Cardiac muscle cell (in vitro differentiated cells and primary cell): ENCODE results near the gene ERI2. TPM values are rescaled to one million over a fixed set of nuclear protein-coding genes. Genes with fewer than 3 reads are reported as not detected.

ENCODE experiments used
- DNase-seq, 2 donors: peaks; one replicate each; pipeline versions ENCODE4 v3.0.0 to v3.0.0-alpha.2; 2010 to 2017; ENCODE audit warnings: low read depth in 1 of 2, low spot score in 1 of 2
- H3K27ac ChIP-seq: fragments of 200-600 bp; sonication (generic); 2 replicates; pipeline ENCODE4 v1.5.1; 2016
- H3K27me3 ChIP-seq: fragments of 200-600 bp; sonication (generic); 2 replicates; pipeline ENCODE4 v1.6.0; 2016; ENCODE audit warnings: control low read depth
- H3K36me3 ChIP-seq: fragments of 200-600 bp; sonication (generic); 2 replicates; pipeline ENCODE4 v1.5.1; 2016; ENCODE audit warnings: control low read depth
- H3K4me1 ChIP-seq: fragments of 200-600 bp; sonication (generic); 2 replicates; pipeline ENCODE4 v1.8.1; 2017; ENCODE audit warnings: low read depth, mild to moderate bottlenecking, mixed run types
- H3K4me3 ChIP-seq: fragments of 200-600 bp; sonication (generic); 2 replicates; pipeline ENCODE4 v1.5.1; 2016; ENCODE audit warnings: mild to moderate bottlenecking
- H3K9me3 ChIP-seq: fragments of 200-600 bp; sonication (generic); 2 replicates; pipeline ENCODE4 v1.5.1; 2017; ENCODE audit warnings: low read depth, mild to moderate bottlenecking, control low read depth
- polyA plus RNA-seq: library from polyadenylated mRNA; unstranded; fragments of >200 nt; fragmentation: Nextera tagmentation; extraction: Ambion mirVana; gene quantifications from 2 replicates; pipeline ENCODE4 v1.2.1, GENCODE V29; 2016
- total RNA-seq: library from RNA; depleted of rRNA; stranded (reverse); fragments of >200 nt; gene quantifications from 2 replicates; pipeline ENCODE4 v1.2.3, GENCODE V29; 2016
- TF ChIP-seq, protein P1 (sequence below): IDR thresholded peaks from 2 replicates; pipeline ENCODE4 v1.5.1; 2012; ENCODE audit warnings: low read depth, mild to moderate bottlenecking, low read length

Gene ERI2
- total and polyA plus RNA-seq, 2 experiments from 2014 or later, result 18.1 to 28.0 TPM

DNA sequence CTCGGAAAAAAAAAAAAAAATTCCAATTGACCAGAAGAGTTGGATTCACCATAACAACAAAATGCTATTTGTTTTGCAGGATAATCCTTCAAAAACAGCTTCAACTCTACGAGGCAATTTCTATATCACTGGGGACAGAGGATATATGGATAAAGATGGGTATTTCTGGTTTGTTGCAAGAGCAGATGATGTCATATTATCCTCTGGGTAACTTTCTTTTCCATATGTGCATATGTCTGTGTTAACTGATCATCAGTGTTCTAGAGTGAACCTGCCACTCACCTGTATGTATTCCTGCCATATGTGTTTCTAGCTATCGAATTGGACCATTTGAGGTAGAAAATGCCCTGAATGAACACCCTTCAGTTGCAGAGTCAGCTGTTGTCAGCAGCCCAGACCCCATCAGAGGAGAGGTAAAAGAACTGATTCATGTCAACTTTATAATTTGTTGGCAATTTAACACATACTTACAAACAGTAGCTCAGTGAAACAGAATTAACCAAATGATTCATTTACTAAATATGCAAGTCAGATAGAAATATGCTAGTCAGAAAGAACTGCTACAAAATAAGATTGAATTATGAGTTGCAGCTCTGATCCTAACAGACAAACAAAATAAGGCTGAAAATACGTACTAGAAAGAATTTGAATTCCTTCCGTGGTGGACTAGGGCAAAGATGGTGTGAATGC, 14.2 kb downstream of the ERI2 start:
- Histone ChIP-seq H3K27me3 (no peaks in the 10 kb centered on the region), H3K9me3 (no peaks in the 10 kb centered on the region), H3K4me1 (no peaks in the 10 kb centered on the region), H3K4me3 (no peak overlapping the region), H3K36me3 (no peaks in the 10 kb centered on the region), H3K27ac (no peak overlapping the region)
- TF ChIP-seq, protein P1, sequence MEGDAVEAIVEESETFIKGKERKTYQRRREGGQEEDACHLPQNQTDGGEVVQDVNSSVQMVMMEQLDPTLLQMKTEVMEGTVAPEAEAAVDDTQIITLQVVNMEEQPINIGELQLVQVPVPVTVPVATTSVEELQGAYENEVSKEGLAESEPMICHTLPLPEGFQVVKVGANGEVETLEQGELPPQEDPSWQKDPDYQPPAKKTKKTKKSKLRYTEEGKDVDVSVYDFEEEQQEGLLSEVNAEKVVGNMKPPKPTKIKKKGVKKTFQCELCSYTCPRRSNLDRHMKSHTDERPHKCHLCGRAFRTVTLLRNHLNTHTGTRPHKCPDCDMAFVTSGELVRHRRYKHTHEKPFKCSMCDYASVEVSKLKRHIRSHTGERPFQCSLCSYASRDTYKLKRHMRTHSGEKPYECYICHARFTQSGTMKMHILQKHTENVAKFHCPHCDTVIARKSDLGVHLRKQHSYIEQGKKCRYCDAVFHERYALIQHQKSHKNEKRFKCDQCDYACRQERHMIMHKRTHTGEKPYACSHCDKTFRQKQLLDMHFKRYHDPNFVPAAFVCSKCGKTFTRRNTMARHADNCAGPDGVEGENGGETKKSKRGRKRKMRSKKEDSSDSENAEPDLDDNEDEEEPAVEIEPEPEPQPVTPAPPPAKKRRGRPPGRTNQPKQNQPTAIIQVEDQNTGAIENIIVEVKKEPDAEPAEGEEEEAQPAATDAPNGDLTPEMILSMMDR, result no peak
- no peak for DNase-seq

DNA sequence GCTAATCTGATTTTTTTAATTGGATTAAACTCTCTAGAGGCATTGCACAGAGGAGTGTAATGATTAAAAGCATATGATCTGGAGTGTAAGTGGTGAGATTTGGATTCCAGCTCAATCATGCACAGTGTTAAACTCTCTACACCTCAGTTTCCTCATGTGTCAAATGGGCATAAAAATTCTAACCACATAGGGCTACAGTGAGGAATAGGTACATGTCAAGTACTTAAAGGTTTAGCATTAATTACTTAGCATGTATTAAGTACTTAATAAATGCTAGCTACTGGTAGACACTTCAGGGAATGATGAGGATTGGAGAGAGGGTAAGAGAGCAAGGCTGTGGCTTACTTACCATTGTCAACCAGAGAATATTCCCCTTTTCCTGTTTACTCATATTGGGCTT, 17.1 kb downstream of the ERI2 start:
- no peak for DNase-seq
- no peaks in the 10 kb centered on the region for H3K36me3 ChIP-seq
- H3K4me1 ChIP-seq, result no peaks in the 10 kb centered on the region
- H3K9me3 ChIP-seq, result no peaks in the 10 kb centered on the region
- H3K27me3 ChIP-seq, result no peaks in the 10 kb centered on the region
- H3K27ac ChIP-seq, result no peak overlapping the region
- TF ChIP-seq, protein P1, result no peak
- H3K4me3 ChIP-seq, result no peak overlapping the region

DNA sequence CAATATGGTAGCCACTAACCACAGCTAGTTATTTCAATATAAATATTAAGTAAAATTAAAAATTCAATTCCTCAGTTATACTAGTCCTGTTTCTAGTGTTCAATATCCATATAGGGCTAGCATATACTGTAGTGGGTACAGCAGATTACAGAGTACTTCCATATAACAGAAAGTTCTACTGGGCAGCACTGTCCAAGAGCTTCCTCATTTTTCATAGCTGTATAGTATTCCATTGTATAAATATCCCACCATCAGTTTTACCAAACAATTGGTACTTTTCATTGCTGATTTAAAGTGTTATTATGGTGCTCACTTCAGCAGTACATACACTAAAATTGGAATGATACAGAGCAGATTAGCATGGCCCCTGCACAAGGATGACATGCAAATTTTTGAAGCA, 22.1 kb downstream of the ERI2 start:
- H3K4me1 ChIP-seq, result no peaks in the 10 kb centered on the region
- TF ChIP-seq, protein P1, result no peak
- no peak for DNase-seq
- no peaks in the 10 kb centered on the region for H3K9me3 ChIP-seq
- no peak overlapping the region for H3K27ac ChIP-seq
- H3K4me3 ChIP-seq, result no peak overlapping the region
- H3K36me3 ChIP-seq, result no peaks in the 10 kb centered on the region
- no peaks in the 10 kb centered on the region for H3K27me3 ChIP-seq

DNA sequence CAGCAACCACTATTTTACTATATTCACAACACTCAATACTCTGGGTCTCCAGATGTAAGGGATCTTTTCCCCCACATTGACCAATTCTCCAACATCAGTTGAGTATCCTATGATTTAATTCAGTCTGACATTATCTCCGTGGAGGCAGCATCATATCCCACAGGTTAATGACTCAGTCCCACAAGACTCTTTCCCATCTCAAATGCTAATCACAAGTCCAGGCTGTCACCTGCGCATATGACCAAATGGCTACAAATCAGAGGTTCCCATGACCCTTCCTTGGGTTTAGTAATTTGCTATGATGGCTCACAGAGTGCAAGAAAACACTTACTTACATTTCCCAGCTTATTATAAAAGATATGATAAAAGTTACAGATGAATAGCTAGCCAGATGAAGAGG, 23.8 kb downstream of the ERI2 start:
- DNase-seq, result no peak
- no peaks in the 10 kb centered on the region for H3K36me3 ChIP-seq
- H3K4me1 ChIP-seq, result no peaks in the 10 kb centered on the region
- H3K27ac ChIP-seq, result no peak overlapping the region
- no peak overlapping the region for H3K4me3 ChIP-seq
- no peaks in the 10 kb centered on the region for H3K9me3 ChIP-seq
- H3K27me3 ChIP-seq, result no peaks in the 10 kb centered on the region
- TF ChIP-seq, protein P1, result no peak

DNA sequence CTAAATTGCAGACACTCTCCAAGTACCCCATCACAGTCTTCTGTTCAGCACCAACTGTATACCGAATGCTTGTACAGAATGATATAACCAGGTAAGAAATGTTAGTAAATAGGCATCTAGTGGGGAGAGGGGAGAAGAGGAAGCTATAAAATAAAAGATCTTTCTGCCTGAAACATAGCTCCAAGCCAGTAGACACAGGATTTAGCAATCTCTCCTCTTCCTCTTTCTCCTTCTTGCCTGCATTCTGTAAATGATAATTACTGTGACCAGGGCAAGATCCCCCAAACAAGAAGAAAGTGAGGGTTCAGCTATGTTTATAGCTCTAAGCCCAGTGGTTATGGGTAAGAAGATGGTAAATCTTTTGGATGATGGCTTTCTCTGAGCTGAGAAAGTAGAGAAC, 24.6 kb downstream of the ERI2 start:
- H3K27me3 ChIP-seq, result no peaks in the 10 kb centered on the region
- H3K4me3 ChIP-seq, result no peak overlapping the region
- H3K4me1 ChIP-seq, result no peaks in the 10 kb centered on the region
- TF ChIP-seq, protein P1, result no peak
- no peak for DNase-seq
- H3K36me3 ChIP-seq, result no peaks in the 10 kb centered on the region
- H3K27ac ChIP-seq, result no peak overlapping the region
- H3K9me3 ChIP-seq, result no peaks in the 10 kb centered on the region
